IMR-90 (cell line): ENCODE data around the gene INIP. TPM values are rescaled to one million over a fixed set of nuclear protein-coding genes. Genes with fewer than 3 reads are reported as not detected.

ENCODE experiments used
- ATAC-seq: fragments of 200-7000 bp; cut with Tn5 transposase; 2 replicates; pipeline ENCODE4 v1.9.1; 2020; ENCODE audit warnings: low read depth, mild to moderate bottlenecking, moderate library complexity
- BruUV-seq: library from RNA; stranded (reverse); fragments of 400-500 nt; replicated peaks from 2 replicates; lab custom pipeline; 2021; lab: Mats Ljungman, UMichigan
- CTCF ChIA-PET: fragments of 300-600 bp; formaldehyde crosslinking; extraction: SDS; loops from one replicate; lab custom pipeline; 2021; ENCODE audit warnings: antibody characterized with exemption; lab: Yijun Ruan, JAX
- POLR2A ChIA-PET: fragments of 300-600 bp; sonication (Branson Sonifier 250); formaldehyde crosslinking; loops from one replicate; lab custom pipeline; 2022; ENCODE audit warnings: antibody characterized with exemption; ENCODE audit not compliant: unreplicated experiment; lab: Charles Lee
- DNase-seq: peaks from one replicate; pipeline ENCODE4 v3.0.0; 2013
- H2AFZ ChIP-seq: replicated peaks from 2 replicates; pipeline ENCODE3; 2013; ENCODE audit warnings: low read length, mild to moderate bottlenecking; ENCODE audit not compliant: poor library complexity
- H2AK5ac ChIP-seq: 2 replicates; pipeline ENCODE4 v1.6.1; 2013; ENCODE audit warnings: low read depth, low read length, inconsistent platforms
- H2AK9ac ChIP-seq: replicated peaks from 2 replicates; pipeline ENCODE3; 2013; ENCODE audit warnings: mild to moderate bottlenecking, low read depth, low read length, moderate library complexity; ENCODE audit not compliant: poor library complexity
- H2BK120ac ChIP-seq: 2 replicates; pipeline ENCODE4 v1.6.1; 2013; ENCODE audit warnings: low read depth, low read length, inconsistent platforms
- H2BK15ac ChIP-seq: 3 replicates; pipeline ENCODE4 v1.6.1; 2013; ENCODE audit warnings: low read depth, low read length, inconsistent platforms
- H2BK20ac ChIP-seq: 2 replicates; pipeline ENCODE4 v1.6.1; 2013; ENCODE audit warnings: low read depth, mild to moderate bottlenecking, inconsistent platforms, low read length, moderate library complexity
- H2BK5ac ChIP-seq: 2 replicates; pipeline ENCODE4 v1.6.1; 2013; ENCODE audit warnings: mild to moderate bottlenecking, low read depth, low read length, inconsistent platforms; ENCODE audit not compliant: poor library complexity, severe bottlenecking
- H3K14ac ChIP-seq: replicated peaks from 2 replicates; pipeline ENCODE4 v1.6.1; 2013; ENCODE audit warnings: low read depth, low read length, inconsistent platforms
- H3K18ac ChIP-seq: 2 replicates; pipeline ENCODE4 v1.6.1; 2013; ENCODE audit warnings: low read depth, low read length, control low read depth
- H3K23ac ChIP-seq: 2 replicates; pipeline ENCODE4 v1.6.1; 2013; ENCODE audit warnings: low read depth, low read length, inconsistent platforms
- H3K27ac ChIP-seq: 2 replicates; pipeline ENCODE4 v1.5.1; 2013; ENCODE audit warnings: mild to moderate bottlenecking, control low read depth, low read length; ENCODE audit not compliant: insufficient read depth
- H3K27me3 ChIP-seq: 2 replicates; pipeline ENCODE4 v1.6.1; 2013; ENCODE audit warnings: low read length; ENCODE audit not compliant: control insufficient read depth, insufficient read depth
- H3K36me3 ChIP-seq: 2 replicates; pipeline ENCODE4 v1.6.1; 2013; ENCODE audit warnings: low read length, mixed read lengths; ENCODE audit not compliant: control insufficient read depth, insufficient read depth
- H3K4ac ChIP-seq: 2 replicates; pipeline ENCODE4 v1.6.1; 2013; ENCODE audit warnings: low read depth, low read length, inconsistent platforms
- H3K4me1 ChIP-seq: 2 replicates; pipeline ENCODE4 v1.6.1; 2013; ENCODE audit warnings: low read length, mixed read lengths; ENCODE audit not compliant: control insufficient read depth, insufficient read depth
- H3K4me2 ChIP-seq: 2 replicates; pipeline ENCODE4 v1.6.1; 2013; ENCODE audit warnings: low read depth, mild to moderate bottlenecking, control low read depth, low read length, moderate library complexity
- H3K4me3 ChIP-seq: 2 replicates; pipeline ENCODE4 v1.5.1; 2013; ENCODE audit warnings: low read depth, mild to moderate bottlenecking, control low read depth, low read length, moderate library complexity; ENCODE audit not compliant: insufficient read depth
- H3K56ac ChIP-seq: 2 replicates; pipeline ENCODE4 v1.6.1; 2013; ENCODE audit warnings: low read length, inconsistent platforms; ENCODE audit not compliant: insufficient read depth; ENCODE audit errors: extremely low read depth
- H3K79me1 ChIP-seq, 2 experiments: 2 replicates each; pipeline ENCODE4 v1.6.1; 2013; ENCODE audit warnings: low read length in 2 of 2, inconsistent platforms in 1 of 2, low read depth in 1 of 2
- H3K9ac ChIP-seq: 2 replicates; pipeline ENCODE4 v1.6.1; 2013; ENCODE audit warnings: low read depth, low read length, control low read depth
- H3K9me1 ChIP-seq: 2 replicates; pipeline ENCODE4 v1.6.1; 2013; ENCODE audit warnings: low read length, inconsistent platforms; ENCODE audit not compliant: insufficient read depth
- H3K9me3 ChIP-seq: 2 replicates; pipeline ENCODE4 v1.6.1; 2013; ENCODE audit warnings: low read length; ENCODE audit not compliant: control insufficient read depth, insufficient read depth
- H4K20me1 ChIP-seq: 2 replicates; pipeline ENCODE4 v1.6.1; 2013; ENCODE audit warnings: low read length, inconsistent platforms; ENCODE audit not compliant: insufficient read depth
- H4K5ac ChIP-seq: 2 replicates; pipeline ENCODE4 v1.6.1; 2013; ENCODE audit warnings: mild to moderate bottlenecking, low read depth, low read length, control low read depth
- H4K8ac ChIP-seq, 2 experiments: 2 replicates each; pipeline ENCODE4 v1.6.1; 2013; ENCODE audit warnings: low read depth in 2 of 2, low read length in 2 of 2, control low read depth in 1 of 2, inconsistent platforms in 1 of 2
- H4K91ac ChIP-seq: 2 replicates; pipeline ENCODE4 v1.6.1; 2013; ENCODE audit warnings: low read depth, low read length, inconsistent platforms; ENCODE audit not compliant: insufficient read depth
- BHLHE40 ChIP-seq: fragments of 150-350 bp; IDR thresholded peaks from 2 replicates; pipeline ENCODE4 v1.6.1; 2016; ENCODE audit warnings: mild to moderate bottlenecking, low read depth, low read length
- CHD1 ChIP-seq: IDR thresholded peaks from 2 replicates; pipeline ENCODE4 v1.6.1; 2012; ENCODE audit warnings: low read depth, low read length, improper control_type of control experiment
- CTCF ChIP-seq: conservative IDR thresholded peaks from 2 replicates; pipeline ENCODE4 v1.5.1; 2012; ENCODE audit warnings: mild to moderate bottlenecking, low read depth, low read length, improper control_type of control experiment
- FOS ChIP-seq: fragments of 150-350 bp; IDR thresholded peaks from 2 replicates; pipeline ENCODE4 v1.6.1; 2016; ENCODE audit warnings: low read depth, low read length
- MAFK ChIP-seq: IDR thresholded peaks from 2 replicates; pipeline ENCODE4 v1.6.1; 2012; ENCODE audit warnings: low read depth, low read length, improper control_type of control experiment
- MAZ ChIP-seq: IDR thresholded peaks from 2 replicates; pipeline ENCODE4 v1.6.1; 2012; ENCODE audit warnings: low read depth, mild to moderate bottlenecking, low read length, improper control_type of control experiment, moderate library complexity, borderline replicate concordance
- RAD21 ChIP-seq: IDR thresholded peaks from 2 replicates; pipeline ENCODE4 v1.6.1; 2012; ENCODE audit warnings: low read length, improper control_type of control experiment
- RCOR1 ChIP-seq: IDR thresholded peaks from 2 replicates; pipeline ENCODE4 v1.6.1; 2012; ENCODE audit warnings: mild to moderate bottlenecking, low read length, improper control_type of control experiment; ENCODE audit not compliant: insufficient replicate concordance
- RFX5 ChIP-seq: IDR thresholded peaks from 2 replicates; pipeline ENCODE4 v1.8.0; 2012; ENCODE audit warnings: low read depth, mild to moderate bottlenecking, low read length, moderate library complexity
- SMC3 ChIP-seq: fragments of 150-350 bp; IDR thresholded peaks from 2 replicates; pipeline ENCODE4 v1.6.1; 2016; ENCODE audit warnings: low read depth, mild to moderate bottlenecking, antibody characterized with exemption, low read length, moderate library complexity
- USF2 ChIP-seq: fragments of 150-350 bp; IDR thresholded peaks from 2 replicates; pipeline ENCODE4 v1.6.1; 2017; ENCODE audit warnings: mild to moderate bottlenecking, antibody characterized with exemption, low read length, low read depth
- WGBS, 2 experiments: methylation state at CpG; one replicate each; pipeline versions ENCODE4 v1.1.5 to v1.1.7; 2013; ENCODE audit warnings: missing lambda C conversion rate in 2 of 2; ENCODE audit not compliant: insufficient read length in 1 of 2; ENCODE audit errors: extremely low coverage in 2 of 2; 5-methylcytosine and 5-hydroxymethylcytosine counted together
- dilution Hi-C: fragments of 300-500 bp; cut with HindIII; formaldehyde crosslinking; loops from one replicate; pipeline ENCODE4 v1.14.3; 2018; ENCODE audit warnings: low sequenced_read_pairs; ENCODE audit not compliant: unreplicated experiment
- in situ Hi-C: fragments of 300-500 bp; cut with MboI; formaldehyde crosslinking; loops from 3 replicates; pipeline ENCODE4 v1.14.3; 2019; ENCODE audit warnings: low sequenced_read_pairs, inconsistent platforms, mixed read lengths
- intact Hi-C: fragments of 100-400 bp; cut with micrococcal nuclease; formaldehyde crosslinking; loops from 2 replicates; pipeline ENCODE4 v1.10.0; 2022
- polyA plus RNA-seq, 3 experiments: library from polyadenylated mRNA; depleted of rRNA; stranded (reverse); fragments of >200 nt; gene quantifications; 2 replicates each; pipeline ENCODE4 v1.2.3, GENCODE V29; 2012; ENCODE audit warnings: low replicate concordance in 1 of 3
- total RNA-seq: library from RNA; depleted of rRNA; stranded (reverse); fragments of >200 nt; gene quantifications from 2 replicates; pipeline ENCODE4 v1.2.3, GENCODE V29; 2012

Gene INIP
- total and polyA plus RNA-seq, 2 of the 4 experiments (the other 2 are of a cell fraction) = 11.1 to 15.4 TPM

GRCh38 chr9:112694706-112695555 lies 23.0 kb downstream of the INIP start (continued):
- no peak for TF ChIP-seq RFX5

- H3K27me3 ChIP-seq = no peaks in the 10 kb centered on the region
- in situ Hi-C loops (no loop called here), intact Hi-C loops (no loop called here), dilution Hi-C loops (no loop called here)
- no peak overlapping the region for H3K14ac ChIP-seq
- no peak overlapping the region for H3K56ac ChIP-seq
- no peak overlapping the region for H3K4ac ChIP-seq
- no peak overlapping the region for H2BK20ac ChIP-seq
- H3K36me3 ChIP-seq = peaks cover 15% of the 10 kb centered on the region
- no peak overlapping the region for H3K27ac ChIP-seq
- H3K18ac ChIP-seq = no peak overlapping the region
- ChIA-PET CTCF (interaction anchor here (0.6 kb wide), 1 partner anchor 122 kb away, joined by 3 read pairs; no protein-coding TSS in a partner anchor), POLR2A (no interaction called here)
- no peak overlapping the region for H3K4me2 ChIP-seq
- H2BK120ac ChIP-seq = no peak overlapping the region
- no peak for ATAC-seq
- 100% methylated on average over 1 of the region's 6 CpGs; no CpG with 5 or more reads in 1 of the 2 experiments for WGBS, 2 experiments
- no peak overlapping the region for H3K9ac ChIP-seq
- peaks cover 1% of the 10 kb centered on the region; the same call in 1 of the 2 replicates for H3K4me1 ChIP-seq
- no peaks in the 10 kb centered on the region for H3K79me1 ChIP-seq
- no peak for DNase-seq
- no peak overlapping the region for H3K23ac ChIP-seq
- no peaks in the 10 kb centered on the region for H4K20me1 ChIP-seq
- no peak overlapping the region for H4K8ac ChIP-seq
- H3K9me3 ChIP-seq = no peaks in the 10 kb centered on the region
- no peak overlapping the region for H4K91ac ChIP-seq
- no peak overlapping the region for H2AK9ac ChIP-seq
- H4K5ac ChIP-seq = no peak overlapping the region
- H3K4me3 ChIP-seq = no peak overlapping the region
- H2AK5ac ChIP-seq = no peak overlapping the region
- peaks cover 15% of the 10 kb centered on the region; the same call in 1 of the 2 replicates for H3K9me1 ChIP-seq
- BruUV-seq = no TSS peak
- H2BK15ac ChIP-seq = no peak overlapping the region
- no peak overlapping the region for H2AFZ ChIP-seq
- no peak overlapping the region for H2BK5ac ChIP-seq
- TF ChIP-seq MAFK = no peak
- no peak for TF ChIP-seq BHLHE40
- TF ChIP-seq SMC3 = no peak
- TF ChIP-seq USF2 = no peak
- no peak for TF ChIP-seq RAD21
- TF ChIP-seq CHD1 = no peak
- TF ChIP-seq CTCF = no peak
- TF ChIP-seq MAZ = no peak
- TF ChIP-seq RFX5 = no peak
- TF ChIP-seq RCOR1 = no peak
- TF ChIP-seq FOS = no peak
Observed at GRCh38 chr9:112689161-112689740, 28.7 kb downstream of the INIP start.
